Measurements from ENCODE around the gene FAM81B.

The FAM81B gene

DNA sequence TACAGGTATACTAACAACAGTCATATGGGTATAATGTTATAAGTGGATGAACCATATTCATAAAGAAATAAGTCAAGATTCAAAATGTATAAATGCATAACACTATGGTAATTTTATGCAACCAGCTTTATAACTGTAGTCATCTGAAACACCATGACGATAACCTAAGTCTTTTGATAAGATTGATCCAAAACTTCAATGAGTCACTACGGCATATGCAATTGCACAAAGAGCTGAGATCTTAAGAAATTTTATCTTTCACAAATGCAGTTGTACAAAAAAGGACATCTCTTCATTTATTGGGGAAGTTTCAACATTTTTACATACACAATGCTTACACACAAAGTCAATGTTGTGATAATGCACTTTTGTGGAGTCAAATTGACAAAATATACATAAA lies 20.3 kb downstream of the FAM81B start:
- no peak for TF ChIP-seq CTCF (IDR thresholded peaks at IDR 0.05)

DNA sequence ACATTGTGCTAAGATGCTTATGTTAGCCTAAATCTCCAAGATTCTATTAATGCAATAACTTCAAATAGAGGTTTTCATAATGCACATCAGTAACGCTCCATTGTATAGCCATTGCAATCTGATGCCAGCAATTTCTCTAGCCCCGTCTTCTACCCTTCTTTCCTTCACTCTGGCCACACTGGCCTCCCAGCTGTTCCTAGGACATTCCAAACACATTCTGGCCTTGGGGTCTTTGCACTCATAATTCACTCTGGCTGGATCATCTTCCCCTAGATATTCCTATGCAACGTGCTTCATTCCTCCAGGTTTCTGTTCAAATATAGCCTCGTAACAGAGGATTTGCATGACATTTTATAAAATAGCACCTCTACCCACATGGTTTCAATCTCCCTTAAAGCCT lies 23.3 kb downstream of the FAM81B start:
- no peak for TF ChIP-seq CTCF (IDR thresholded peaks at IDR 0.05)

DNA sequence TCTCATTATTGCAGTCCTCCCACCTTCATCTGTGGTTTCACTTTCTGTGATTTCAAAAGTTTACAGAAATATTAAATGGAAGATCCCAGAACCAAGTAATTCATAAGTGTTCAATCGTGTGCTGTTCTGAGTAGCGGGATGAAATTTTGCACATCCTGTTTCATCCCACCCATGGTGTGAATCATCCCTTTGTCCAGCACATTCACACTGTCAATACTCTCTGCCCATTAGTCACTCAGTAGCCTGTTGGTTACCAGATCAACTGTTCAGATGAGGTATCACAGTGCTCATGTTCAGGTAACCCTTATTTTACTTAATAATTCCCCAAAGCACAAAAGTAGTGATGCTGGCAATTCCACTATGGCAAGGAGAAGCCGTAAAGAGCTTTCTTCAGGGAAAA lies 26.8 kb downstream of the FAM81B start:
- no peak for TF ChIP-seq CTCF (IDR thresholded peaks at IDR 0.05)

DNA sequence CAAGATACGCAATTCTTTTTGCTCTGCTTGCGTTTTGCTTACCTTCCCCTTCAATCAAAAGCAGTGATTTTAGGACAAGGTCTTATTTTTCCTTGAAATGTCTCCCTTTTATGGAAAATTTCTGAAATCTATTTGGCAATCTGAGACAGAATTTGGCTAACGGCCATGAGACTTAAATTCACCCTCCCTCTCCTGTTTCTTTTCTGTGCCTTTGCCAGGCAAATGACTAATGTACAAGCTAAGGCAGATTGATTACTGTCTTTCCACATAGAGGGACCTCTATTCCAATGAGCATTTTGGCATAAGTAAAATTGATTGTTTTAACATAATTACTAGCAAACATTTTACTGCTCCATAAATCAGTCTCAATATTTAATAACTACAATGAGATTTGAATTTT lies 31.7 kb downstream of the FAM81B start:
- TF ChIP-seq CTCF (IDR thresholded peaks at IDR 0.05): no peak

GRCh38 chr5:95424016-95424415 lies 32.9 kb downstream of the FAM81B start:
- no peak for TF ChIP-seq CTCF (IDR thresholded peaks at IDR 0.05)

- no peak for TF ChIP-seq CTCF (IDR thresholded peaks at IDR 0.05)
Measured at GRCh38 chr5:95424526-95424925, 33.4 kb downstream of the FAM81B start.

DNA sequence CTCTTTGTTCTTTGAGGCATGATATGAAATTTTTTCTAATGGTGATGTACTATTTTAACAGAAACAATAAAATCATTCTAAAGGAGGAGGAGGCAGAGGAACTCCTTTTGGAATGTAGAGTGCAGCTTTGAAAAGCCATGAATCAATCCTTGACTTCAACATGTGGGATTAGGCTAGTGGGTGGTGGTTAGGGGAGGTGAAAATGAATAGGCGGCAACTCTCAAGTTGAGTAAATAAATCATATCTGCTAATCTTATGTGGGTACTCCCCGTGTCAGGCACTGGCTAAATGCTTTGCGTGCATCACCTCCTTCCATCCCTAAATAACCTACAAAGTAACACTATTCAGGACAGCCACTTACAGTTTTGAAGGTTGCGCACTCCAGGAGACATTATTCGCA lies 35.1 kb downstream of the FAM81B start:
- TF ChIP-seq CTCF (IDR thresholded peaks at IDR 0.05): no peak

- no peak for TF ChIP-seq CTCF (IDR thresholded peaks at IDR 0.05)
Measured at GRCh38 chr5:95432779-95433178, 41.6 kb downstream of the FAM81B start.
